B cell (primary cell): Measurements from ENCODE around the gene OR9A4.

Source experiments
- CTCF ChIP-seq: fragments of 200-600 bp; IDR thresholded peaks from one replicate; pipeline ENCODE4 v1.8.0; 2022; ENCODE audit warnings: antibody characterized with exemption, mild to moderate bottlenecking
- EZH2 ChIP-seq: IDR thresholded peaks from 2 replicates; pipeline ENCODE4 v1.6.1; 2012; ENCODE audit warnings: borderline replicate concordance, low read depth, mild to moderate bottlenecking, moderate library complexity, low read length; ENCODE audit not compliant: insufficient read depth, poor library complexity, severe bottlenecking

GRCh38 chr7:141874787-141875186 lies 41.4 kb upstream of the OR9A4 start:
- TF ChIP-seq CTCF (no peak), EZH2 (no peak)
